ENCODE results near the gene MPC1. TPM values are rescaled to one million over a fixed set of nuclear protein-coding genes. Genes with fewer than 3 reads are reported as not detected.

MPC1 gene
- total RNA-seq, 4 donors from 2014 or later, result 90.8 to 131 (median 129) TPM

GRCh38 chr6:166355552-166355951 is 27.2 kb downstream of the MPC1 start:
- Histone ChIP-seq H3K9me3 (no peaks in the 10 kb centered on the region), H3K36me3 (no peaks in the 10 kb centered on the region), H3K27ac (no peak overlapping the region), H3K27me3 (peaks cover 3% of the 10 kb centered on the region), H3K4me3 (no peak overlapping the region), H3K4me1 (peaks cover 0 to 14% (median 6%) of the 10 kb centered on the region in 4 donors)
- WGBS, 2 donors (ENCODE audit: low coverage in 1 of 2), result 78 to 88% methylated on average over 5 of the region's 5 CpGs
- intact Hi-C loops (cut with DNase I; ENCODE audit: low total_unique reads) (no loop called here), in situ Hi-C loops (cut with MboI; ENCODE audit: low pct_ligation_motif_present in 1 of 4, low pct_unique_long_range_greater_than_20kb in 1 of 4, low sequenced_read_pairs in 3 of 4) (no loop called here)
- no peak for DNase-seq
- TF ChIP-seq POLR2AphosphoS5 (IDR thresholded peaks at IDR 0.05) (no peak), EP300 (IDR thresholded peaks at IDR 0.05; ENCODE audit: low read depth) (no peak), POLR2A (IDR thresholded peaks at IDR 0.05) (no peak), CTCF (IDR thresholded peaks at IDR 0.05) (no peak)

- 94 to 97% methylated on average over 4 of the region's 4 CpGs for WGBS, 2 donors (ENCODE audit: low coverage in 1 of 2)
- H3K27ac ChIP-seq, result no peak overlapping the region
- DNase-seq, result no peak
- TF ChIP-seq POLR2A (IDR thresholded peaks at IDR 0.05), result no peak
- TF ChIP-seq EP300 (IDR thresholded peaks at IDR 0.05; ENCODE audit: low read depth), result no peak
- no peak for TF ChIP-seq CTCF (IDR thresholded peaks at IDR 0.05)
- no peak for TF ChIP-seq POLR2AphosphoS5 (IDR thresholded peaks at IDR 0.05)
- no peak overlapping the region for H3K4me3 ChIP-seq
- H3K27me3 ChIP-seq, result peaks cover 3% of the 10 kb centered on the region
- H3K36me3 ChIP-seq, result no peaks in the 10 kb centered on the region
- intact Hi-C loops (cut with DNase I; ENCODE audit: low total_unique reads), result no loop called here
- peaks cover 0 to 14% (median 6%) of the 10 kb centered on the region in 4 donors for H3K4me1 ChIP-seq
- in situ Hi-C loops (cut with MboI; ENCODE audit: low pct_ligation_motif_present in 1 of 4, low pct_unique_long_range_greater_than_20kb in 1 of 4, low sequenced_read_pairs in 3 of 4), result no loop called here
- H3K9me3 ChIP-seq, result no peaks in the 10 kb centered on the region
These were observed 27.8 kb downstream of the MPC1 start for GRCh38 chr6:166354965-166355364.

- intact Hi-C loops (cut with DNase I; ENCODE audit: low total_unique reads), result no loop called here
- H3K36me3 ChIP-seq, result no peaks in the 10 kb centered on the region
- H3K27ac ChIP-seq, result no peak overlapping the region
- no peak overlapping the region for H3K4me3 ChIP-seq
- in situ Hi-C loops (cut with MboI; ENCODE audit: low pct_ligation_motif_present in 1 of 4, low pct_unique_long_range_greater_than_20kb in 1 of 4, low sequenced_read_pairs in 3 of 4), result no loop called here
- DNase-seq, result no peak
- H3K4me1 ChIP-seq, result peaks cover 0 to 14% (median 6%) of the 10 kb centered on the region in 4 donors
- TF ChIP-seq POLR2A (IDR thresholded peaks at IDR 0.05) (no peak), CTCF (IDR thresholded peaks at IDR 0.05) (no peak), EP300 (IDR thresholded peaks at IDR 0.05; ENCODE audit: low read depth) (no peak), POLR2AphosphoS5 (IDR thresholded peaks at IDR 0.05) (no peak)
- peaks cover 3% of the 10 kb centered on the region for H3K27me3 ChIP-seq
- H3K9me3 ChIP-seq, result peaks cover 0 to 5% of the 10 kb centered on the region in 2 donors
- WGBS, 2 donors (ENCODE audit: low coverage in 1 of 2), result 79 to 80% methylated on average over 1 to 4 of the region's 4 CpGs
These were observed 28.6 kb downstream of the MPC1 start for GRCh38 chr6:166354143-166354542.

GRCh38 chr6:166353507-166353906 is 29.2 kb downstream of the MPC1 start:
- H3K36me3 ChIP-seq, result no peaks in the 10 kb centered on the region
- H3K4me3 ChIP-seq, result no peak overlapping the region
- DNase-seq, result no peak
- 66 to 89% methylated on average over 1 of the region's 1 CpG for WGBS, 2 donors (ENCODE audit: low coverage in 1 of 2)
- peaks cover 0 to 5% of the 10 kb centered on the region in 2 donors for H3K9me3 ChIP-seq
- TF ChIP-seq POLR2A (IDR thresholded peaks at IDR 0.05), result no peak
- no peak for TF ChIP-seq CTCF (IDR thresholded peaks at IDR 0.05)
- no peak for TF ChIP-seq POLR2AphosphoS5 (IDR thresholded peaks at IDR 0.05)
- no peak for TF ChIP-seq EP300 (IDR thresholded peaks at IDR 0.05; ENCODE audit: low read depth)
- H3K4me1 ChIP-seq, result peaks cover 0 to 14% (median 6%) of the 10 kb centered on the region in 4 donors
- H3K27ac ChIP-seq, result no peak overlapping the region
- H3K27me3 ChIP-seq, result peaks cover 3% of the 10 kb centered on the region
- in situ Hi-C loops (cut with MboI; ENCODE audit: low pct_ligation_motif_present in 1 of 4, low pct_unique_long_range_greater_than_20kb in 1 of 4, low sequenced_read_pairs in 3 of 4), result no loop called here
- intact Hi-C loops (cut with DNase I; ENCODE audit: low total_unique reads), result no loop called here

Measured in transverse colon (tissue), 4 donors.